ENCODE data around the gene TNS3.

TNS3 gene

GRCh38 chr7:47273974-47274766, 307.7 kb downstream of the TNS3 start:
- DNase-seq (ENCODE audit: extremely low read depth, low read depth): no peak
- TF ChIP-seq CTCF (IDR thresholded peaks at IDR 0.05; ENCODE audit: low read depth, low read length, missing control alignments): no peak
- H3K4me3 ChIP-seq (replicated peaks; ENCODE audit: low read depth, low read length): no peak overlapping the region

GRCh38 chr7:47273088-47273487, 308.8 kb downstream of the TNS3 start:
- no peak for DNase-seq (ENCODE audit: extremely low read depth, low read depth)
- no peak for TF ChIP-seq CTCF (IDR thresholded peaks at IDR 0.05; ENCODE audit: low read depth, low read length, missing control alignments)

GRCh38 chr7:47271749-47272148, 310.2 kb downstream of the TNS3 start:
- no peak for DNase-seq (ENCODE audit: extremely low read depth, low read depth)
- TF ChIP-seq CTCF (IDR thresholded peaks at IDR 0.05; ENCODE audit: low read depth, low read length, missing control alignments): no peak
- H3K4me3 ChIP-seq (replicated peaks; ENCODE audit: low read depth, low read length): no peak overlapping the region

More at GRCh38 chr7:47273088-47273487, 308.8 kb downstream of the TNS3 start:
- H3K4me3 ChIP-seq (replicated peaks; ENCODE audit: low read depth, low read length): no peak overlapping the region

DNA sequence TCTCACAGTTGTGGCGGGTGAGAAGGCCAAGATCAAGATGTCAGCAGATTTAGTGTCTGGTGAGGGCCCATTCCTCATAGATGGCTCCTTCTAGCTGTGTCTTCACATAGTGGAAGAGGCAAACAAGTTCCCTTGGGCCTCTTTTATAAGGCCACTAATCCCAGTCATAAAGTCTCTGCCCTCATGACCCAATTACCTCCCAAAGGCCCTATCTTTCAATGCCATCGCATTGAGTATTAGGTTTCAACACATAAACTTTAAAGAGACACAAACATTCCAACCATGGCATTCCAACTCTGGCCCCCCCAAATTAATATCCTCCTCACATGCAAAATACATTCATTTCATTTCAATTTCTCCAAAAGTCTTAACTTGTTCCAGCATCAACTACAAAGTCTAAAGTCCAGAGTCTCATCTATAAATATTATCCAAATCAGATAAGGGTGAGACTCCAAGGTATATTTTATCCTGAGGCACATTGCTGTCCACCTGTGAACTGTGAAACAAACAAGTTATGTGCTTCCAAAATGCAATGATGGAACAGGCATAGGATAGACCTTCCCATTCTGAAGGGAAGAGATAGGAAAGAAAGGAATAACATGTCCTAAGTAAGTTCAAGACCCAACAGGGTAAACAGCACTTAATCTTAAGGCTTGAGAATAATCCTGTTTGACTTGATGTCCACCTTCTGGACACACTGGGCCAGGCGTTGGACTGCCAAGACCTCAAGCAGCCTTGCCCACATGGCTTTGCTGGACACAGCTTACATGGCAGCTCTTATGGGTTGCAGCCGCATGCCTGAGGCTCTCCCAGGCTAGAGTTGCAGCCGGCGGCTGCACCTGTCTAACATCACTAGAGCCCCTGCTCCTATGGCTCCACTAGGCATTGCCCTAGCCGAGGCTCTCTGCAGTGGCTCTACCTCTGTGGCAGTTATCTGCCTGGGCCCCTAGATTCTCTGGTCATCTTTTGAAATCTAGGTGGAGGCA, 312.8 kb downstream of the TNS3 start:
- DNase-seq (ENCODE audit: extremely low read depth, low read depth): no peak
- no peak for TF ChIP-seq CTCF (IDR thresholded peaks at IDR 0.05; ENCODE audit: low read depth, low read length, missing control alignments)
- no peak overlapping the region for H3K4me3 ChIP-seq (replicated peaks; ENCODE audit: low read depth, low read length)

DNA sequence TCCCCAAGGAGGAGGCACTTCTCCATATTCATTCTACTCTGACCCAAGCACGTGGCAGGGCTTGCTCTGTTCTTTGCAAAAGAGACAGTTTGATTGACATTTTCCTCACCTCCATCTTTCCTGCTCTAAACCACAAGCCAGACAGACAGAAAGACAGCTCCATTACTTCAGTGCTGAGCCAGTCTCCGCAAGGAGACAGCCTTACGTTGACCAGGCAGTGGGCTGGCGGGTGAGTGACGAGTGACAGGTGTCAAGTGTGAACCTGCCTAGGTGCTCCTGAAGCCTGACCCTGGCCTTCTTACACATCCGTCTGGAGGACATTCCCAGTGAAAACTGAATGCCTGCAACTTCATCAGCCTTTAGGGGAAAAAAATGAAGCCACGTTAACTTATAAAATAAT, 314.6 kb downstream of the TNS3 start:
- no peak for DNase-seq (ENCODE audit: extremely low read depth, low read depth)
- no peak overlapping the region for H3K4me3 ChIP-seq (replicated peaks; ENCODE audit: low read depth, low read length)
- TF ChIP-seq CTCF (IDR thresholded peaks at IDR 0.05; ENCODE audit: low read depth, low read length, missing control alignments): no peak

- no peak overlapping the region for H3K4me3 ChIP-seq (replicated peaks; ENCODE audit: low read depth, low read length)
- DNase-seq (ENCODE audit: extremely low read depth, low read depth): no peak
- no peak for TF ChIP-seq CTCF (IDR thresholded peaks at IDR 0.05; ENCODE audit: low read depth, low read length, missing control alignments)
Measured at GRCh38 chr7:47266799-47267198, 315.1 kb downstream of the TNS3 start.

Measured in HFF-Myc (cell line).